NCI-H69 (cell line): ENCODE results near the gene PTPRN2.

Source experiments
- DNase-seq: peaks from one replicate; lab custom pipeline; 2025; lab: John Stamatoyannopoulos, UW

Gene PTPRN2

GRCh38 chr7:157646551-157646950, 941.1 kb downstream of the PTPRN2 start:
- no peak for DNase-seq

GRCh38 chr7:157645539-157645938, 942.1 kb downstream of the PTPRN2 start:
- no peak for DNase-seq

- no peak for DNase-seq
Measured at GRCh38 chr7:157644946-157645345, 942.7 kb downstream of the PTPRN2 start.

GRCh38 chr7:157643525-157643970, 944.1 kb downstream of the PTPRN2 start:
- DNase-seq = no peak

- no peak for DNase-seq
Measured at GRCh38 chr7:157641866-157642265, 945.8 kb downstream of the PTPRN2 start.

GRCh38 chr7:157640144-157640543, 947.5 kb downstream of the PTPRN2 start:
- DNase-seq = no peak

GRCh38 chr7:157638563-157638962, 949.1 kb downstream of the PTPRN2 start:
- DNase-seq = no peak

GRCh38 chr7:157637216-157637949, 950.2 kb downstream of the PTPRN2 start:
- DNase-seq = no peak

GRCh38 chr7:157635669-157636068, 952.0 kb downstream of the PTPRN2 start:
- no peak for DNase-seq

GRCh38 chr7:157635148-157635500, 952.5 kb downstream of the PTPRN2 start:
- no peak for DNase-seq

GRCh38 chr7:157634401-157635147, 953.0 kb downstream of the PTPRN2 start:
- DNase-seq = no peak

GRCh38 chr7:157633465-157634185, 954.0 kb downstream of the PTPRN2 start:
- DNase-seq = no peak

GRCh38 chr7:157630301-157630853, 957.2 kb downstream of the PTPRN2 start:
- DNase-seq = no peak

GRCh38 chr7:157628456-157628855, 959.2 kb downstream of the PTPRN2 start:
- DNase-seq = no peak

GRCh38 chr7:157627646-157628045, 960.0 kb downstream of the PTPRN2 start:
- no peak for DNase-seq

- no peak for DNase-seq
Measured at GRCh38 chr7:157627033-157627432, 960.6 kb downstream of the PTPRN2 start.

- no peak for DNase-seq
Measured at GRCh38 chr7:157625973-157626742, 961.5 kb downstream of the PTPRN2 start.

- DNase-seq = no peak
Measured at GRCh38 chr7:157623556-157623955, 964.1 kb downstream of the PTPRN2 start.

GRCh38 chr7:157622408-157623205, 965.0 kb downstream of the PTPRN2 start:
- no peak for DNase-seq

- DNase-seq = no peak
Measured at GRCh38 chr7:157622000-157622399, 965.6 kb downstream of the PTPRN2 start.

- DNase-seq = no peak
Measured at GRCh38 chr7:157621131-157621681, 966.4 kb downstream of the PTPRN2 start.
